Measurements from ENCODE around the gene NHS. TPM values are rescaled to one million over a fixed set of nuclear protein-coding genes. Genes with fewer than 3 reads are reported as not detected.

The NHS gene
- 2.6 TPM for total RNA-seq
- long read RNA-seq, partial matches to known transcripts, result 0 of 2 reads
- long read RNA-seq, other reads (novel, unspliced or antisense), result 2 of 2 reads

DNA sequence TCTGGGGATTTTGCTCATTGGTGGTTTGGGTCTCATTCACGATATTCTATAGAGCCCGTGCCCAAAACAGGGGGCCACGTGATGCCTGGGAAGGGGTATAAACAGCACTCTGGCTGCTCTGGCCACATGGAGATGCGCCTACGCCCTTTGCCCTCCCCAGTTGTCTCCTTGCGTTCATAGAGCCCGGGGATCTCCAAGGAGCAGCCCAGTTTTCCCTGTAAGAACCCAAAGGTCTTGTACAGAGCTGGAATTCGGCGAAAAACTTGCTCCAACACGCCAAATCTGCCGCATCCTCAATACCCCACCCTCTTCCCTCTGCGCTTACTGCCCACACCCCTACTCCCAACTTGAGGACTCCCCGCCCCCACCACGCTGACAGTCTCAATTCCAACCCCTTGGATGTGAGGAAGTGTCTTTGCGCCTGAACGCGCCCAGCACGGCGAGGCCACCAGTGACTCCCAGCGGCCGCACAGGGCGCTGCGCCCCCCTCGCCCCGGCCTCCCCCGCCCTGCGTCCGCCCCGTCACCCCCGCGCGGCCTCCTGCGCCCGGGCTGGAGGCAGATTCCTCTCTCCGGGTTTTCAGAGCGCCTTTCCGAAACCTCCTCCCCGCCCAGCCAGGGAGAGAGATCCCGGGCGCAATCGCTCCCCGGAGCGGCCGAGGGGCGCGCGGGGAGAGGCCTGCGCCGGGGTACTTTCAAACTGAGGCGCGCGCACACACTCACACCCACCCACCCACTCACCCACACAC lies at the start of gene NHS:
Gene NHS (plus strand): TSS at position 582 of the 748 bp plus-strand sequence. CDS start 558 bp downstream, outside the sequence.
- intact Hi-C loops (cut with DNase I), result loop anchor here (5.0 to 10.0 kb wide), 2 partner anchors 150 to 218 kb away; no protein-coding TSS in a partner anchor
- no peak for DNase-seq (ENCODE audit: low spot score)

GRCh38 chrX:17328837-17329236 lies 46.2 kb upstream of the NHS start:
- no peak for DNase-seq (ENCODE audit: low spot score)
- intact Hi-C loops (cut with DNase I), result no loop called here

DNA sequence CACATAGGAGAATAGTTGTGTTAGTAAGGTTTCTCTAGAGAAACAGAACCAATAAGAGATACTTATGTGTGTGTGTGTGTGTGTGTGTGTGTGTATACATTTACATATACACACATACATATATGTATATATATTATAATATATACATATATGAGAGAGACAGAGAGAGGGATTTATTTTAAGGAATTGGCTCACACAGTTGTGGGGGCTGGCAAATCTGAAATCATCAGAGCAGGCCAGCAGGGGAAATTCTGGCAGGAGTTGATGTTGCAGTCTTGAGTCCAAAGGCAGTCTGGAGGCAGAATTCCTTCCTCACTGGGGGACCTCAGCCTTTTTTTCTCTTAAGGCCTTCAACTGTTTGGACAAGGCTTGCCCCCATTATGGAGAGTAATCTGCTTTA lies 38.6 kb upstream of the NHS start:
- DNase-seq (ENCODE audit: low spot score), result no peak
- intact Hi-C loops (cut with DNase I), result no loop called here

- DNase-seq (ENCODE audit: low spot score), result no peak
- intact Hi-C loops (cut with DNase I), result no loop called here
Observed at GRCh38 chrX:17355976-17356375, 19.0 kb upstream of the NHS start.

DNA sequence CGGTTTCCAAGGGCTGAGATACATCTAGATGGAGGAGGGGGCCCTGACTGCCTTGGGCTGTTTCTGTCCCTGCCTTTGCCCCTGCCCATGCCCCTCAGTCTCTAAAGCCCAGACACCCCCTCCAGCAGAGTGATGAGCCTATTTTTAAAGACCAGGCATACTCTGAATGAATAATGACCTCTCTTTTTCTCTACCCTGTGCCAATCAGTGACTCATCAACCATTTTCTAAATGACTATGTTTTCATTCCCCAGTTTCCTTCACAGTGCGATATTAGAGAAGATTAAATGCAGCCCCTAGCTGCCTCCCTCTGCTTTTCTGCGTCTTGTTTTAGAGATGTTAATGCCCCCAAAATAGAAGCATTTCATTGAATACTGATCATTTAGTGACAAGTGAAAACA lies 15.5 kb upstream of the NHS start:
- no peak for DNase-seq (ENCODE audit: low spot score)
- intact Hi-C loops (cut with DNase I), result no loop called here

DNA sequence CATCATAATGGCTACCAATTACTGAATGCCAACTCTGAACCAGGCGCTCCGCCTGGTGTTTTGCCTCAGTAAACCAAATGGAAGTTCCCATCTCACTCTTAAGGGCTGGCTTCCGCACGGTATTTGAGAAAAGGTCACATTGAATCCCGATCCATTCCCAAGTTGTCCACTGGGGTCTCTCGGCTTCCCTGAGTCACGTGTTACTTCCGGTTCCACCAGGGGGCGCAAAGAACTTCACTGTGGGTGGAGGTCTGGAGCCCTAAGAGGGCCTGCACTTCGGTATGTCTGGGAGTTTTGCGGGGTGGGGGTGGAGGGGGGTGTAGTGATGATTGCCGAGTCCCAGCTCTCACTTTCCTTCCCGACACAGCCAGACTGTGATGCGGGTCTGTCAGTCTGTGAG lies 13.4 kb upstream of the NHS start:
- intact Hi-C loops (cut with DNase I), result no loop called here
- DNase-seq (ENCODE audit: low spot score), result no peak

- intact Hi-C loops (cut with DNase I), result no loop called here
- no peak for DNase-seq (ENCODE audit: low spot score)
Observed at GRCh38 chrX:17368002-17368401, 7.0 kb upstream of the NHS start.

GRCh38 chrX:17369309-17369708 lies 5.7 kb upstream of the NHS start:
- intact Hi-C loops (cut with DNase I), result no loop called here
- no peak for DNase-seq (ENCODE audit: low spot score)

- no peak for DNase-seq (ENCODE audit: low spot score)
- intact Hi-C loops (cut with DNase I), result loop anchor here (10.0 kb wide), 1 partner anchor 155 kb away; no protein-coding TSS in a partner anchor
Observed at GRCh38 chrX:17370191-17370590, 4.8 kb upstream of the NHS start.

- intact Hi-C loops (cut with DNase I), result loop anchor here (10.0 kb wide), 1 partner anchor 153 kb away; no protein-coding TSS in a partner anchor
- no peak for DNase-seq (ENCODE audit: low spot score)
Observed at GRCh38 chrX:17372052-17372451, 2.9 kb upstream of the NHS start.

DNA sequence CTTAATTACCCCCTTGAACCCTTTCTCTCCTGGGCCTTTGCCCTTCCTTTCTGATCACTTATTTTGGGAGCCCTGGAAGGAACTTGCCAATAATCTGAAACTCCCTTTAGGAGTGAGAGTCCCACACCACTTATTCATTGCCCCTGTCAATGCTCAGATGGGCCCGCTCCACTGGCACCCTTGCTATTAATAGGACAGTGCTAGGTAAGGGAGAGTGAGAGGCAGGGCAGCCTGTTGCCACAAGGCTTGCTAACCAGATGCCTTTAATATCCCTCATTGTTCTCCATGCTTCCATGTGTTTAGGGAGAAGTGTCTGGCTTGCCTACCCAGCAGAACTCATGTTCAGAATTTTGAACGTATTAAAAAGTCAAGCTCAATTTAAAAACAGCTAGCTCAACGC lies 1.7 kb upstream of the NHS start:
- intact Hi-C loops (cut with DNase I), result loop anchor here (10.0 kb wide), 1 partner anchor 151 kb away; no protein-coding TSS in a partner anchor
- no peak for DNase-seq (ENCODE audit: low spot score)

- intact Hi-C loops (cut with DNase I), result loop anchor here (5.0 to 10.0 kb wide), 2 partner anchors 149 to 217 kb away; no protein-coding TSS in a partner anchor
- DNase-seq (ENCODE audit: low spot score), result no peak
Observed at GRCh38 chrX:17375367-17375636, 302 bp downstream of the NHS start.

- no peak for DNase-seq (ENCODE audit: low spot score)
- intact Hi-C loops (cut with DNase I), result loop anchor here (5.0 to 10.0 kb wide), 2 partner anchors 149 to 216 kb away; no protein-coding TSS in a partner anchor
Observed at GRCh38 chrX:17375637-17376430, 834 bp downstream of the NHS start.

DNA sequence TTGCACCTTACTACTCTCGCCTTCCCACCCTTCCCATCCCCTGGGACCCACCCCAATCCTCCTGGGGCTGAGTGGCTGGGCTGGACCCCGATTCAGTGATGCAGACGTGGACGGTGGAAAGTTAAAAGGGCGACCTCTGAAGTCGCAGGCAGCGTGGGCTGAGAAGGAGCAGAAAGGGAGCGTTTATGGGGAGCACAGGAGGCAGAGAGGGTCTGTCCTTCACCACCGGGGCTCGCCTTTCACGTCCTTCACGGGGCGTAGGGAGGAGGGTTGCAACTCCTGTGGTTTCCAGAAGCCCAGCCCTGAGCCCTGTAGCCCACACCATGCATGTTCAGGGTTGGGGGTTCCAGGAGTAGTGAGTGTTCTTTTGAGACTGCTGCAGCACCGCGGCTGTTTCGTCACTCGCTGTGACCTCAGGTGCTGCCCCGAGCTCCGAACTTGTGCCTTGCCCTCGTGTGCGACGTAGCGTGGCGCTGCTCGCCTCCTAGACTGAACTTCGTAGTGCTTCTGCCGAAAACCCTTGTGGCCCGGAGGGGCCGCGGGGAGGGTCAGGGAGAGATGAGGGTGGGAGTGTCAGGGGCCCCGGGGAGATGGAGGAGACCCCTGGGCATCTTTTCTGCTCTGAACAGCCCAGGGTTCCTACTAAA lies 1.6 kb downstream of the NHS start:
- DNase-seq (ENCODE audit: low spot score), result no peak
- intact Hi-C loops (cut with DNase I), result loop anchor here (5.0 to 10.0 kb wide), 2 partner anchors 148 to 216 kb away; no protein-coding TSS in a partner anchor

DNA sequence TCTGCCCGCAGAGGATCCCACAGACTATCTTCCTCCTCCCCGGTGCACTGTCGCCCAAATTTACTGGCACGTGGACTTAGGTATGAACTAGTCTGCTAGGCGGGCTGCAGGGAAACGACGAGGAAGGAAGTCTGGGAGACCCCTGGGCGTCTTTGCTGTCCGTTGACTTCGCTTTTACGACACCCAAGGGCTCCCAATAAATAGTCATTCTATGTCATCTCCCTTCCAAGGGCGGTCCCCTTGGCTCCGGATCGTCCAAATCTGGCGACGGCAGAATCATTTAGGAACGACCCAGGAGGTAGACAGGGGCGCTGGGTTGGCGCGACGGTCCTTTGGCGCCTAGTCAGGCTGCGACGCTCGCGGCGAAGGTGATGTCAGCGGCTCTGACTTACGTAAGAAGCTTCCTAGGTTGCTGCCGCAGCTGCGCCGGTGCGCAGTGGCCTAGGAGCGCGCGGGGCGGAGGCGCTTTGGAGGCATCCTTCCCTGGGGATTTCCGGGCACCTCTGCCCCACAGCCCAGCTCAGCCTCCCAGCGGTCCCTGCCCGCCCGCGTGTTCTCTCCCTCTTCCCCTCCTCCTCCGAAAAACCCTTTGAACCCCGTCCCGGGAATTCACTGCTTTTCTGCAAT lies 2.2 kb downstream of the NHS start:
- intact Hi-C loops (cut with DNase I), result loop anchor here (5.0 to 10.0 kb wide), 2 partner anchors 148 to 215 kb away; no protein-coding TSS in a partner anchor
- no peak for DNase-seq (ENCODE audit: low spot score)

- DNase-seq (ENCODE audit: low spot score), result no peak
- intact Hi-C loops (cut with DNase I), result loop anchor here (5.0 to 10.0 kb wide), 2 partner anchors 147 to 215 kb away; no protein-coding TSS in a partner anchor
Observed at GRCh38 chrX:17377795-17378194, 2.8 kb downstream of the NHS start.

DNA sequence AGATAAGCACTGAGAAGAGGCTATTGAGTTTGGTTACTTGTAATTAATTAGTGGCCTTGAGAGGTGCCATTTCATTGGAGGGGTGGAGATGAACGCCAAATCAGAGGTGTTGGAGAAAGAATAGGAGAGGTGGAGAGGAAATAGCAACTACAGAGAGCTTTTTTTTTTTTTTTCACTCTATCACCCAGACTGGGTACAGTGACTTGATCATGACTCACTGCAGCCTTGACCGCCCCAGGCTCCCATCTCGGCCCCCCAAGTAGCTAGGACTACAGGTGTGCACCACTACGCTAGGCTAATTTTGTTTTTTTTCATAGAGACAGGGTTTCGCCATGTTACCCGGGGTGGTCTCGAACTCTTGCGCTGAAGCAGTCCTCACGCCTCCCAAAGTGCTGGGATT lies 5.2 kb downstream of the NHS start:
- intact Hi-C loops (cut with DNase I), result no loop called here
- DNase-seq (ENCODE audit: low spot score), result no peak

- no peak for DNase-seq (ENCODE audit: low spot score)
- intact Hi-C loops (cut with DNase I), result no loop called here
Observed at GRCh38 chrX:17390419-17390850, 15.4 kb downstream of the NHS start.

DNA sequence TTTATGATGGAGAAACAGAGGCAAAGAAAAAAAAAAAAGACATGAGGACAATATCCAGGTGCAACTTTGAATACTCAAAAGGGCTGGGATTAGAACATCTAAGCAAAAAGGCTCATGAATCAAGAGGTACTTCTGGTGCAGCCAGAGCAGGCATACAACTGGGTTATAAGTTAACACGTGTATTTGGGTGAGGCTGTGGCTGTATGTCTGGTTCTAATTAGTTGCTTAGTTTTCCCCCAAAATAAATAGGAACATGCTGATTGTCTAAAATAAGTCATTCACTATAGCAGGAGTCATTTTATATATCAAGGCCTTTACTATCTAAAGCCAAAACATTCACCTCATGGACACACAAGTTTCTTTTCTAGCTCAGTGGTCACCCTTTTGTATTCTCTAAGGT lies 20.2 kb downstream of the NHS start:
- DNase-seq (ENCODE audit: low spot score), result no peak
- intact Hi-C loops (cut with DNase I), result no loop called here
